ENCODE measurements around the gene NEU2.

Gene NEU2

DNA sequence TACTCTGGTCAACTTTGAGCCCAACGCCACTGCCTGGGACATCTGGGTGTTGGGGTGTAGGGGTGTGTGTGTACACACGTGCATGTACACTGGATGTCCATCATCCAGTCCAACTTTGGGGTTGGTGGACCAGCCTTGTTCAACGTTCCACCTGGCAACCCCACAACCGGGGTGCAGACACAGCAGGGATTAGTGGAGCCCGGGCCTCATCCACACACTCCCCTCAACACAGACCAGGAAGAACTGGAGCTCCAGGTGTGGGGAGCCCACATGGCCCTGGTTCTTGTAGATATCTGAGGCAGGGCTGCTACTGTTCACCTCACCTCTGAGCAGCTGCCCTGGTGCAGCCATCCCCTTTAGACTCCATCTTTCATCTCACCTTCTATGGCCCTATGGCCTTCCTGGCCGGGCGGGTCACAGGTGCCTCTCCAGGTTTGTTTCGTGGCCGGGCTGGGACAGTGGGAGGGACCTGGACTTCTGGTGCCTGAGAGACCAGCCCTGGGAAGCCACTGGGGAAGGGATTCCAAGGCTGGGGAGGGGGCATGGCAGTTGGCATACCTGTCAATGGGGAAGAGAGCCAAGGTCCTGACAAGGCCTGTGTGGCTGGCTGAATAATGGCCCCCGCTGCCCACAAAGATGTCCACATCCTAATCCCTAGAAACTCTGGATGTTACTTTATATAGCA lies 7.5 kb downstream of the NEU2 start:
- no peak overlapping the region for H3K9ac ChIP-seq (ENCODE audit: low read length)
- no peak overlapping the region for H2BK5ac ChIP-seq (ENCODE audit: low read depth, low read length, poor library complexity, severe bottlenecking)
- H2BK120ac ChIP-seq (ENCODE audit: low read depth, low read length), result no peak overlapping the region
- no peak overlapping the region for H3K4me3 ChIP-seq (ENCODE audit: insufficient read depth in 1 of 2, low read depth in 1 of 2, low read length in 2 of 2)
- no peak overlapping the region for H3K27ac ChIP-seq (ENCODE audit: low read length, poor library complexity, severe bottlenecking)
- H3K23ac ChIP-seq (ENCODE audit: low read length in 2 of 2), result no peak overlapping the region
- DNase-seq, result no peak
- no peak overlapping the region for H4K91ac ChIP-seq (ENCODE audit: low read length)
- H2BK15ac ChIP-seq (ENCODE audit: low read depth, poor library complexity, severe bottlenecking), result no peak overlapping the region
- no peak overlapping the region for H3K4me2 ChIP-seq (ENCODE audit: low read length, poor library complexity, severe bottlenecking)
- H3K4me1 ChIP-seq (ENCODE audit: control insufficient read depth, insufficient read depth, low read depth, low read length), result no peaks in the 10 kb centered on the region
- no peak overlapping the region for H2AK5ac ChIP-seq (ENCODE audit: low read length, severe bottlenecking)
- 95% methylated on average over 7 of the region's 10 CpGs for WGBS
- H3K36me3 ChIP-seq (ENCODE audit: control insufficient read depth in 1 of 2, insufficient read depth in 2 of 2, low read depth in 1 of 2, low read length in 2 of 2), result no peaks in the 10 kb centered on the region
- H2BK12ac ChIP-seq (ENCODE audit: low read length in 2 of 2), result no peak overlapping the region
- H3K4ac ChIP-seq (ENCODE audit: low read depth in 1 of 2, low read length in 2 of 2), result no peak overlapping the region
- no peak overlapping the region for H3K14ac ChIP-seq (ENCODE audit: low read length in 2 of 2)
- no peak overlapping the region for H2AFZ ChIP-seq (ENCODE audit: low read depth, low read length)
- no peak overlapping the region for H4K8ac ChIP-seq (ENCODE audit: low read length)
- peaks cover 3% of the 10 kb centered on the region for H3K9me3 ChIP-seq (ENCODE audit: control insufficient read depth, low read length)
- H3K27me3 ChIP-seq (ENCODE audit: control insufficient read depth in 1 of 2, insufficient read depth in 1 of 2, low read length in 2 of 2), result peaks cover 17 to 20% of the 10 kb centered on the region in 2 experiments
- H3K18ac ChIP-seq (ENCODE audit: low read depth in 1 of 2, low read length in 2 of 2), result no peak overlapping the region
- H3K79me1 ChIP-seq (replicated peaks; ENCODE audit: low read length, poor library complexity, severe bottlenecking), result no peaks in the 10 kb centered on the region

DNA sequence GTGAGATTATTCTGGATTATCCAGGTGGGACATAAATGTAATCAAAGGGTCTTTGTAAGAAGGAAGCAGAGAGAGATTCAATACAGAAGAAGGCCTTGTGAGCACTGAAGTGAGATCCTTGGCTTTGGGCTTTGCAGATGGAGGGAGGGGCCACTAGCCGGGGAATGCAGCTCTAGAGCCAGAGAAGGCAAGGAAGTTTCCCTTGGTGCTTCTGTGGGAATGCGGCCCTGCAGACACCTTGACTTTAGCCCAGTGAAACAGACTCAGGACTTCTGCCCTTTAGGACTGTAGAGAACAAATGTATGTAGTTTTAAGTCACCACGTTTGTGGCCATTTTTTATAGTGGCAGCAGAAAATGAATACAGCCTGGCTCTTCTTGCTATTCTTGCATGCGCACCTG lies 8.1 kb downstream of the NEU2 start:
- H3K14ac ChIP-seq (ENCODE audit: low read length in 2 of 2), result no peak overlapping the region
- peaks cover 17 to 23% of the 10 kb centered on the region in 2 experiments for H3K27me3 ChIP-seq (ENCODE audit: control insufficient read depth in 1 of 2, insufficient read depth in 1 of 2, low read length in 2 of 2)
- 75% methylated on average over 4 of the region's 4 CpGs for WGBS
- no peak overlapping the region for H3K4me3 ChIP-seq (ENCODE audit: insufficient read depth in 1 of 2, low read depth in 1 of 2, low read length in 2 of 2)
- H3K36me3 ChIP-seq (ENCODE audit: control insufficient read depth in 1 of 2, insufficient read depth in 2 of 2, low read depth in 1 of 2, low read length in 2 of 2), result no peaks in the 10 kb centered on the region
- H3K4ac ChIP-seq (ENCODE audit: low read depth in 1 of 2, low read length in 2 of 2), result no peak overlapping the region
- H2BK120ac ChIP-seq (ENCODE audit: low read depth, low read length), result no peak overlapping the region
- H2BK5ac ChIP-seq (ENCODE audit: low read depth, low read length, poor library complexity, severe bottlenecking), result no peak overlapping the region
- H2BK15ac ChIP-seq (ENCODE audit: low read depth, poor library complexity, severe bottlenecking), result no peak overlapping the region
- H3K9ac ChIP-seq (ENCODE audit: low read length), result no peak overlapping the region
- no peak overlapping the region for H4K8ac ChIP-seq (ENCODE audit: low read length)
- H3K4me1 ChIP-seq (ENCODE audit: control insufficient read depth, insufficient read depth, low read depth, low read length), result no peaks in the 10 kb centered on the region
- no peak overlapping the region for H3K4me2 ChIP-seq (ENCODE audit: low read length, poor library complexity, severe bottlenecking)
- H3K27ac ChIP-seq (ENCODE audit: low read length, poor library complexity, severe bottlenecking), result no peak overlapping the region
- H3K18ac ChIP-seq (ENCODE audit: low read depth in 1 of 2, low read length in 2 of 2), result no peak overlapping the region
- H3K23ac ChIP-seq (ENCODE audit: low read length in 2 of 2), result no peak overlapping the region
- no peak overlapping the region for H2AK5ac ChIP-seq (ENCODE audit: low read length, severe bottlenecking)
- H4K91ac ChIP-seq (ENCODE audit: low read length), result no peak overlapping the region
- DNase-seq, result no peak
- H3K79me1 ChIP-seq (replicated peaks; ENCODE audit: low read length, poor library complexity, severe bottlenecking), result no peaks in the 10 kb centered on the region
- no peak overlapping the region for H2AFZ ChIP-seq (ENCODE audit: low read depth, low read length)
- H2BK12ac ChIP-seq (ENCODE audit: low read length in 2 of 2), result no peak overlapping the region
- H3K9me3 ChIP-seq (ENCODE audit: control insufficient read depth, low read length), result peaks cover 3% of the 10 kb centered on the region

DNA sequence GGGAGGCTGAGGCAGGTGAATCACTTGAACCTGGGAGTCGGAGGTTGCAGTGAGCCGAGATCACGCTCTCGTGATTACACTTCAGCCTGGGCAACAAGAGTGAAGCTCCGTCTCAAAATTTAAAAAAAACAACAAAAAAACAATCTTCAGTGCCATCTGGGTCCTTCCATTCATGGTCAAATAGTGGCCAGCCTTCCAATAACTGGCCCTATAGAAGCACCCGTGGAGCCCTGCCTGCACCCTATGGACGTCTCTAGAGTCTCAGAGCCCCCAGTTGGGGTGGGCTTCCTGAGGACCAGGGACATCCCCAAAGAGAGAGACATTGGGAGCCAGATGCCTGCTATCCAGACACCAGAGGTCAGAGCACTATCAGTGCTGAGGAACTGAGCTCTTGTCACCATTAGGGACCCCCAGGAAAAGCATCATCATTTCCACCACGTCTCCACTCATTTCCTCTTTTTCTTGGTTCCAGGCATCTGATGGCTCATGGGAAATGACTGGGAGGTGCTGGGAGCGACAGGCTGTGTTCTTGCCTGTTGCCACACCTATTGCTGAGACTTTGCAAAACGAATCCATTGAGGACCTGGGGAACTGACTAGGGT lies 9.4 kb downstream of the NEU2 start:
- Histone ChIP-seq H3K9me3 (ENCODE audit: control insufficient read depth, low read length) (peaks cover 3% of the 10 kb centered on the region), H3K23ac (ENCODE audit: low read length in 2 of 2) (no peak overlapping the region), H2BK120ac (ENCODE audit: low read depth, low read length) (no peak overlapping the region), H4K91ac (ENCODE audit: low read length) (no peak overlapping the region), H3K18ac (ENCODE audit: low read depth in 1 of 2, low read length in 2 of 2) (no peak overlapping the region), H2BK15ac (ENCODE audit: low read depth, poor library complexity, severe bottlenecking) (no peak overlapping the region), H3K4me2 (ENCODE audit: low read length, poor library complexity, severe bottlenecking) (no peak overlapping the region), H2BK12ac (ENCODE audit: low read length in 2 of 2) (no peak overlapping the region), H3K9ac (ENCODE audit: low read length) (no peak overlapping the region), H3K79me1 (replicated peaks; ENCODE audit: low read length, poor library complexity, severe bottlenecking) (no peaks in the 10 kb centered on the region), H3K4me3 (ENCODE audit: insufficient read depth in 1 of 2, low read depth in 1 of 2, low read length in 2 of 2) (no peak overlapping the region), H2BK5ac (ENCODE audit: low read depth, low read length, poor library complexity, severe bottlenecking) (no peak overlapping the region), H3K36me3 (ENCODE audit: control insufficient read depth in 1 of 2, insufficient read depth in 2 of 2, low read depth in 1 of 2, low read length in 2 of 2) (no peaks in the 10 kb centered on the region), H3K4me1 (ENCODE audit: control insufficient read depth, insufficient read depth, low read depth, low read length) (no peaks in the 10 kb centered on the region), H3K4ac (ENCODE audit: low read depth in 1 of 2, low read length in 2 of 2) (no peak overlapping the region), H3K14ac (ENCODE audit: low read length in 2 of 2) (no peak overlapping the region), H3K27ac (ENCODE audit: low read length, poor library complexity, severe bottlenecking) (no peak overlapping the region), H3K27me3 (ENCODE audit: control insufficient read depth in 1 of 2, insufficient read depth in 1 of 2, low read length in 2 of 2) (peaks cover 17 to 23% of the 10 kb centered on the region in 2 experiments), H2AK5ac (ENCODE audit: low read length, severe bottlenecking) (no peak overlapping the region), H2AFZ (ENCODE audit: low read depth, low read length) (no peak overlapping the region), H4K8ac (ENCODE audit: low read length) (no peak overlapping the region)
- WGBS, result 76% methylated on average over 10 of the region's 10 CpGs
- DNase-seq, result no peak

DNA sequence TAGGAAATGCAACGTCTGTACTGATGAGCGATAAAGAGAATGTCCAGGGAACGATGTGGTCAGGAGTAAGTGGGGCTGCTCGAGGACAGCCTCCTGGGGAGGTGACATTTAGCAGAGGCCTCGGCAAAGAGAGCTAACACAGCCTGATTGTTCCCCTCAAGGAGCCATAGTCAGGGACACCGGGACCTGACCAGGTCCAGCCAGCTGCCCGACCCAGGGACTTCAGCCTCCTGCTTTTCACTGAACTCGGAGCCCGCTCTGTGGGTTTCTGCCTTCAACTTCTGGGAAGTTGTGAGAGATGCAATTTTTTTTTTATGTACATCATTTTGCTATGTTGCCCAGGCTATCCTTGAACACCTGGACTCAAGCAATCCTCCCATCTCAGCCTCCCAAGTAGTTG lies 10.1 kb downstream of the NEU2 start:
- Histone ChIP-seq H3K27me3 (ENCODE audit: control insufficient read depth in 1 of 2, insufficient read depth in 1 of 2, low read length in 2 of 2) (peaks cover 23% of the 10 kb centered on the region in 2 experiments), H2AFZ (ENCODE audit: low read depth, low read length) (no peak overlapping the region), H2BK15ac (ENCODE audit: low read depth, poor library complexity, severe bottlenecking) (no peak overlapping the region), H3K4me1 (ENCODE audit: control insufficient read depth, insufficient read depth, low read depth, low read length) (no peaks in the 10 kb centered on the region), H3K18ac (ENCODE audit: low read depth in 1 of 2, low read length in 2 of 2) (no peak overlapping the region), H3K9me3 (ENCODE audit: control insufficient read depth, low read length) (peaks cover 3% of the 10 kb centered on the region), H3K14ac (ENCODE audit: low read length in 2 of 2) (no peak overlapping the region), H2BK5ac (ENCODE audit: low read depth, low read length, poor library complexity, severe bottlenecking) (no peak overlapping the region), H4K8ac (ENCODE audit: low read length) (no peak overlapping the region), H3K27ac (ENCODE audit: low read length, poor library complexity, severe bottlenecking) (no peak overlapping the region), H2AK5ac (ENCODE audit: low read length, severe bottlenecking) (no peak overlapping the region), H3K4ac (ENCODE audit: low read depth in 1 of 2, low read length in 2 of 2) (no peak overlapping the region), H3K79me1 (replicated peaks; ENCODE audit: low read length, poor library complexity, severe bottlenecking) (no peaks in the 10 kb centered on the region), H3K4me2 (ENCODE audit: low read length, poor library complexity, severe bottlenecking) (no peak overlapping the region), H3K4me3 (ENCODE audit: insufficient read depth in 1 of 2, low read depth in 1 of 2, low read length in 2 of 2) (no peak overlapping the region), H2BK120ac (ENCODE audit: low read depth, low read length) (no peak overlapping the region), H2BK12ac (ENCODE audit: low read length in 2 of 2) (no peak overlapping the region), H3K23ac (ENCODE audit: low read length in 2 of 2) (no peak overlapping the region), H3K36me3 (ENCODE audit: control insufficient read depth in 1 of 2, insufficient read depth in 2 of 2, low read depth in 1 of 2, low read length in 2 of 2) (no peaks in the 10 kb centered on the region), H4K91ac (ENCODE audit: low read length) (no peak overlapping the region), H3K9ac (ENCODE audit: low read length) (no peak overlapping the region)
- WGBS, result 91% methylated on average over 8 of the region's 9 CpGs
- no peak for DNase-seq

Measured in mesenchymal stem cell (in vitro differentiated cells and primary cell).